H1 (cell line): ENCODE measurements around the gene RAD9B.

Experiments
- CHD1 ChIP-seq: IDR thresholded peaks from 2 replicates; pipeline ENCODE4 v1.6.1; 2012; ENCODE audit warnings: low read depth, low read length, improper control_type of control experiment
- CTCF ChIP-seq, 3 experiments: IDR thresholded peaks; 1 replicate in 2 of 3; 2 replicates in 1 of 3; pipeline versions ENCODE4 v1.5.1 to v1.6.1; 2011; ENCODE audit warnings: low read length in 3 of 3, mild to moderate bottlenecking in 3 of 3, inconsistent platforms in 2 of 3, low read depth in 1 of 3, moderate library complexity in 1 of 3; ENCODE audit not compliant: insufficient read depth in 1 of 3; ENCODE audit errors: control extremely low read depth in 1 of 3
- KDM1A ChIP-seq: fragments of 200-600, 300-600 bp; sonication (generic); IDR thresholded peaks from 2 replicates; pipeline ENCODE4 v1.7.1; 2016; ENCODE audit warnings: mild to moderate bottlenecking, low read length, borderline replicate concordance
- MAFK ChIP-seq: IDR thresholded peaks from 2 replicates; pipeline ENCODE4 v1.6.1; 2012; ENCODE audit warnings: low read depth, mild to moderate bottlenecking, improper control_type of control experiment, low read length
- POLR2A ChIP-seq, 2 experiments: IDR thresholded peaks; 1 replicate in 1 of 2; 2 replicates in 1 of 2; pipeline ENCODE4 v1.6.1; 2011; ENCODE audit warnings: low read depth in 2 of 2, low read length in 2 of 2, mild to moderate bottlenecking in 2 of 2; ENCODE audit errors: control extremely low read depth in 1 of 2
- SIN3A ChIP-seq, 2 experiments: IDR thresholded peaks in 1 of 2; conservative IDR thresholded peaks in 1 of 2; 2 replicates each; pipeline ENCODE4 v1.6.1; 2011 to 2012; ENCODE audit warnings: low read length in 2 of 2, improper control_type of control experiment in 1 of 2, low read depth in 1 of 2, mild to moderate bottlenecking in 1 of 2
- SRF ChIP-seq: IDR thresholded peaks from 2 replicates; pipeline ENCODE4 v1.6.1; 2011; ENCODE audit warnings: mild to moderate bottlenecking, low read depth, low read length, moderate library complexity
- USF2 ChIP-seq: IDR thresholded peaks from 2 replicates; pipeline ENCODE4 v1.6.1; 2011; ENCODE audit warnings: low read length, improper control_type of control experiment
- ZNF274 ChIP-seq: IDR thresholded peaks from 2 replicates; pipeline ENCODE4 v1.7.0; 2012; ENCODE audit warnings: low read length, borderline replicate concordance; ENCODE audit errors: extremely low read depth

DNA sequence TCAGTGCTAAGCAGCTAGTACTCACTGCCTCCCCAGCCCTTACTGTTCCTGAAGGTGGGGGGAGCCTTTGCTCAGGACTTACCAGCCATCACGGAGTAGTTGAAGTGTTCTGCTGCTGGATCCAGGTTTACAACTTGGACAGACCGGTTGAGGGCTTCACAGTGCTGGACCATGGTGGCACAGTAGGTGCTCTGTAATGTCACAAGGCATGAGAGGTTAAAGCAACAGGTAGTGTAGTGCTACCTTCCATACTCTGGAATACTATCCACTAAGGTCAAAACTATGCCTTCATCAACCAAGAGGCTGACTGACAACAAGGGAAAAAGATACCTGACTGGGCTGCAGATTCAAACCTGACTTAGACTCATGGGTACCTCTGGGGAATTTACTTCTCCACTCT lies 37.1 kb upstream of the RAD9B start:
- TF ChIP-seq MAFK (no peak), POLR2A (IDR thresholded peaks at IDR 0.05; ENCODE audit: control extremely low read depth in 1 of 2, low read depth in 2 of 2, low read length in 2 of 2) (no peak), CTCF (IDR thresholded peaks at IDR 0.05; ENCODE audit: control extremely low read depth in 1 of 3, insufficient read depth in 1 of 3, low read depth in 1 of 3, low read length in 3 of 3) (no peak), SIN3A (conservative IDR thresholded peaks at IDR 0.05 in 1 of 2, IDR thresholded peaks at IDR 0.05 in 1 of 2; ENCODE audit: low read depth in 1 of 2, low read length in 2 of 2) (no peak), USF2 (no peak), ZNF274 (no peak), KDM1A (no peak), CHD1 (no peak), SRF (no peak)
